Measurements from ENCODE around the gene ZIM2.

The ZIM2 gene

DNA sequence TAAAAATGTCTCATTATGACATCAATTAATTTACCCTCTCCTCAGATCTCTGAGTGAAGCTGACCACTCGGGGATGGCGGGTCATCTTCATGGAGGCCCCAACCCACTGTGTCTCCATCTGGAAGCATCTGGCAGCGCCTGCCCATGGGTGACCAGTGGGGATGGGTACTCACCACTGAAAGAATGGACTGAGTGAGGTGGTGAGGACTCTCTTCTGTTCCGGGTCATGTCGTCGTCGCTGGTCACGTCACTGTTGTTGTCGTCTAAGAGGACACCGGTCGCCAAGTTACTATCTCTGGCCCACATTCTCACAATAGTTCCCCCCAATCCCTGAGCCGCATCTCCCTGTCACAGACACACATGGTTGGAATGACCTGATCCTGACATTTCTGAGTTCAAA is 17.1 kb downstream of the ZIM2 start:
- POLR2A ChIA-PET, result no interaction called here
- Histone ChIP-seq H3K9me3 (ENCODE audit: control insufficient read depth, insufficient read depth, low read depth, low read length) (no peaks in the 10 kb centered on the region; the same call in 1 of the 2 replicates), H3K27ac (ENCODE audit: extremely low read depth, low read depth, low read length) (no peak overlapping the region), H3K4me3 (ENCODE audit: low read depth, low read length) (no peak overlapping the region), H3K4me1 (ENCODE audit: control insufficient read depth, insufficient read depth, low read length) (no peaks in the 10 kb centered on the region), H3K36me3 (ENCODE audit: control insufficient read depth in 2 of 2, insufficient read depth in 1 of 2, low read length in 2 of 2) (no peaks in the 10 kb centered on the region)
- CTCF ChIA-PET, result no interaction called here
- TF ChIP-seq ZNF514 (tag by site-specific recombination; IDR thresholded peaks at IDR 0.05) (no peak), ZNF155 (tag by site-specific recombination; IDR thresholded peaks at IDR 0.05) (no peak)

DNA sequence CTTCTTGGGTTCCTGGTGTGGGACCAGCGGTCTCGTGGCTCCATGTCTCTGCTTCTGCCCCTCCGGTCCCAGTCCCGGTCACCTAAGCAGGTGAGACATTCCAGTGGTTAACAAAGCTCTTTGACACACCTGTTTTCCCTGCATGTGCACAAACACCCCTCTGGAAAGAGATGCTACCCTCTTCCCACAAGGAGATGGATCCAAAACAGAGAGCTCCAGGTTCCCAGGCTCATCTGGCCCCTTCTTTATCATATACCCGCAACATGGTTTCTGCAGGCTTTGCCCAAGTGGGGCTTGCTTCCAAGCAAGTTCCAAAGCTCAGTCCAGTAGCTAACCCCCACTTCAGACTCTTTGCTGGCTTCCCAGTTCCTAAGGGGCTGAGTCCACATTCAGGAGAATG is 17.8 kb downstream of the ZIM2 start:
- no peak for TF ChIP-seq MEIS1 (CRISPR knock-in tag; IDR thresholded peaks at IDR 0.05; ENCODE audit: borderline replicate concordance)
- TF ChIP-seq ZNF514 (tag by site-specific recombination; IDR thresholded peaks at IDR 0.05), result no peak
- TF ChIP-seq, protein P1, sequence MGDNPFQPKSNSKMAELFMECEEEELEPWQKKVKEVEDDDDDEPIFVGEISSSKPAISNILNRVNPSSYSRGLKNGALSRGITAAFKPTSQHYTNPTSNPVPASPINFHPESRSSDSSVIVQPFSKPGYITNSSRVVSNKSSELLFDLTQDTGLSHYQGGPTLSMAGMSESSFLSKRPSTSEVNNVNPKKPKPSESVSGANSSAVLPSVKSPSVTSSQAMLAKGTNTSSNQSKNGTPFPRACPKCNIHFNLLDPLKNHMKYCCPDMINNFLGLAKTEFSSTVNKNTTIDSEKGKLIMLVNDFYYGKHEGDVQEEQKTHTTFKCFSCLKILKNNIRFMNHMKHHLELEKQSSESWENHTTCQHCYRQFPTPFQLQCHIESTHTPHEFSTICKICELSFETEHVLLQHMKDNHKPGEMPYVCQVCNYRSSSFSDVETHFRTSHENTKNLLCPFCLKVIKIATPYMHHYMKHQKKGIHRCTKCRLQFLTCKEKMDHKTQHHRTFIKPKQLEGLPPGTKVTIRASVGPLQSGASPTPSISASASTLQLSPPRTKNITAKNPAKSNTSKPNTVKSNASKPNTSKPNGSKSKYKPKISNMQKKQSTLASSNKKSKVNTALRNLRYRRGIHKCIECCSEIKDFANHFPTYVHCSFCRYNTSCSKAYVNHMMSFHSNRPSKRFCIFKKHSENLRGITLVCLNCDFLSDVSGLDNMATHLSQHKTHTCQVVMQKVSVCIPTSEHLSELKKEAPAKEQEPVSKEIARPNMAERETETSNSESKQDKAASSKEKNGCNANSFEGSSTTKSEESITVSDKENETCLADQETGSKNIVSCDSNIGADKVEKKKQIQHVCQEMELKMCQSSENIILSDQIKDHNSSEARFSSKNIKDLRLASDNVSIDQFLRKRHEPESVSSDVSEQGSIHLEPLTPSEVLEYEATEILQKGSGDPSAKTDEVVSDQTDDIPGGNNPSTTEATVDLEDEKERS (tag by site-specific recombination; IDR thresholded peaks at IDR 0.05), result no peak
- TF ChIP-seq, protein P2, sequence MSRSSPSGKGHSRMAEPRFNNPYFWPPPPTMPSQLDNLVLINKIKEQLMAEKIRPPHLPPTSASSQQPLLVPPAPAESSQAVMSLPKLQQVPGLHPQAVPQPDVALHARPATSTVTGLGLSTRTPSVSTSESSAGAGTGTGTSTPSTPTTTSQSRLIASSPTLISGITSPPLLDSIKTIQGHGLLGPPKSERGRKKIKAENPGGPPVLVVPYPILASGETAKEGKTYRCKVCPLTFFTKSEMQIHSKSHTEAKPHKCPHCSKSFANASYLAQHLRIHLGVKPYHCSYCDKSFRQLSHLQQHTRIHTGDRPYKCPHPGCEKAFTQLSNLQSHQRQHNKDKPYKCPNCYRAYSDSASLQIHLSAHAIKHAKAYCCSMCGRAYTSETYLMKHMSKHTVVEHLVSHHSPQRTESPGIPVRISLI (tag by site-specific recombination; IDR thresholded peaks at IDR 0.05), result no peak
- no peak for TF ChIP-seq ZNF701 (tag by site-specific recombination; IDR thresholded peaks at IDR 0.05)
- TF ChIP-seq, protein P3, sequence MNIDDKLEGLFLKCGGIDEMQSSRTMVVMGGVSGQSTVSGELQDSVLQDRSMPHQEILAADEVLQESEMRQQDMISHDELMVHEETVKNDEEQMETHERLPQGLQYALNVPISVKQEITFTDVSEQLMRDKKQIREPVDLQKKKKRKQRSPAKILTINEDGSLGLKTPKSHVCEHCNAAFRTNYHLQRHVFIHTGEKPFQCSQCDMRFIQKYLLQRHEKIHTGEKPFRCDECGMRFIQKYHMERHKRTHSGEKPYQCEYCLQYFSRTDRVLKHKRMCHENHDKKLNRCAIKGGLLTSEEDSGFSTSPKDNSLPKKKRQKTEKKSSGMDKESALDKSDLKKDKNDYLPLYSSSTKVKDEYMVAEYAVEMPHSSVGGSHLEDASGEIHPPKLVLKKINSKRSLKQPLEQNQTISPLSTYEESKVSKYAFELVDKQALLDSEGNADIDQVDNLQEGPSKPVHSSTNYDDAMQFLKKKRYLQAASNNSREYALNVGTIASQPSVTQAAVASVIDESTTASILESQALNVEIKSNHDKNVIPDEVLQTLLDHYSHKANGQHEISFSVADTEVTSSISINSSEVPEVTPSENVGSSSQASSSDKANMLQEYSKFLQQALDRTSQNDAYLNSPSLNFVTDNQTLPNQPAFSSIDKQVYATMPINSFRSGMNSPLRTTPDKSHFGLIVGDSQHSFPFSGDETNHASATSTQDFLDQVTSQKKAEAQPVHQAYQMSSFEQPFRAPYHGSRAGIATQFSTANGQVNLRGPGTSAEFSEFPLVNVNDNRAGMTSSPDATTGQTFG (tag by site-specific recombination; IDR thresholded peaks at IDR 0.05; ENCODE audit: borderline replicate concordance), result no peak
- TF ChIP-seq ZNF175 (tag by site-specific recombination; IDR thresholded peaks at IDR 0.05), result no peak
- Histone ChIP-seq H3K4me3 (ENCODE audit: low read depth, low read length) (no peak overlapping the region), H3K36me3 (ENCODE audit: control insufficient read depth in 2 of 2, insufficient read depth in 1 of 2, low read length in 2 of 2) (no peaks in the 10 kb centered on the region), H3K9me3 (ENCODE audit: control insufficient read depth, insufficient read depth, low read depth, low read length) (no peaks in the 10 kb centered on the region; the same call in 1 of the 2 replicates), H3K4me1 (ENCODE audit: control insufficient read depth, insufficient read depth, low read length) (no peaks in the 10 kb centered on the region), H3K27ac (ENCODE audit: extremely low read depth, low read depth, low read length) (no peak overlapping the region)
- POLR2A ChIA-PET, result no interaction called here
- CTCF ChIA-PET, result no interaction called here

DNA sequence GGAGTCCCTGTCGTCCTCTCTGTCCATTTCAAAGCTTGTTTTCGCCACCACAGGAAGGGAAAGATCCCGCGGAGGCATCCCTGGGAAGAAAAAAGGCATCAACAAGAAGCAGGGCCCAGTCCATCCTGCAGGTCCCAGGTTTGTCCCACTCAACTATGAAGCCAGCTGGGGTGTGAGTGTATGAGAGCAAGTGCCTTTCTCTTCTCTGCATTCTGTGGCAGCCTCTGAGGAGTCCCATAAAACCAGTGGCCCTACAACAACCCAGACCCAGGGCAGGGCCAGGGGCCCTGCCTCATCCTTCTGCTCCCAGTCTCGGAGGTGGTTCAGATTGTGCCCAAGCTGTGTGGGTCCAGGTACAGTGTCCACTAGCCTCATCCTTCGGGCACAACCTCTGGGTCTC is 18.9 kb downstream of the ZIM2 start:
- H3K9me3 ChIP-seq (ENCODE audit: control insufficient read depth, insufficient read depth, low read depth, low read length), result no peaks in the 10 kb centered on the region; the same call in 1 of the 2 replicates
- no peaks in the 10 kb centered on the region for H3K4me1 ChIP-seq (ENCODE audit: control insufficient read depth, insufficient read depth, low read length)
- no peak overlapping the region for H3K27ac ChIP-seq (ENCODE audit: extremely low read depth, low read depth, low read length)
- no peak overlapping the region for H3K4me3 ChIP-seq (ENCODE audit: low read depth, low read length)
- ChIA-PET CTCF (interaction anchor here (0.8 kb wide), 1 partner anchor 10 kb away, joined by 3 read pairs; no protein-coding TSS in a partner anchor), POLR2A (interaction anchor here (0.6 kb wide), 1 partner anchor 393 kb away, joined by 4 read pairs; no protein-coding TSS in a partner anchor)
- H3K36me3 ChIP-seq (ENCODE audit: control insufficient read depth in 2 of 2, insufficient read depth in 1 of 2, low read length in 2 of 2), result no peaks in the 10 kb centered on the region
- TF ChIP-seq, protein P4, sequence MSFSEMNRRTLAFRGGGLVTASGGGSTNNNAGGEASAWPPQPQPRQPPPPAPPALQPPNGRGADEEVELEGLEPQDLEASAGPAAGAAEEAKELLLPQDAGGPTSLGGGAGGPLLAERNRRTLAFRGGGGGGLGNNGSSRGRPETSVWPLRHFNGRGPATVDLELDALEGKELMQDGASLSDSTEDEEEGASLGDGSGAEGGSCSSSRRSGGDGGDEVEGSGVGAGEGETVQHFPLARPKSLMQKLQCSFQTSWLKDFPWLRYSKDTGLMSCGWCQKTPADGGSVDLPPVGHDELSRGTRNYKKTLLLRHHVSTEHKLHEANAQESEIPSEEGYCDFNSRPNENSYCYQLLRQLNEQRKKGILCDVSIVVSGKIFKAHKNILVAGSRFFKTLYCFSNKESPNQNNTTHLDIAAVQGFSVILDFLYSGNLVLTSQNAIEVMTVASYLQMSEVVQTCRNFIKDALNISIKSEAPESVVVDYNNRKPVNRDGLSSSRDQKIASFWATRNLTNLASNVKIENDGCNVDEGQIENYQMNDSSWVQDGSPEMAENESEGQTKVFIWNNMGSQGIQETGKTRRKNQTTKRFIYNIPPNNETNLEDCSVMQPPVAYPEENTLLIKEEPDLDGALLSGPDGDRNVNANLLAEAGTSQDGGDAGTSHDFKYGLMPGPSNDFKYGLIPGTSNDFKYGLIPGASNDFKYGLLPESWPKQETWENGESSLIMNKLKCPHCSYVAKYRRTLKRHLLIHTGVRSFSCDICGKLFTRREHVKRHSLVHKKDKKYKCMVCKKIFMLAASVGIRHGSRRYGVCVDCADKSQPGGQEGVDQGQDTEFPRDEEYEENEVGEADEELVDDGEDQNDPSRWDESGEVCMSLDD (tag by site-specific recombination; IDR thresholded peaks at IDR 0.05), result no peak
- TF ChIP-seq ZNF24 (tag by site-specific recombination; IDR thresholded peaks at IDR 0.05), result no peak
- TF ChIP-seq, protein P5, sequence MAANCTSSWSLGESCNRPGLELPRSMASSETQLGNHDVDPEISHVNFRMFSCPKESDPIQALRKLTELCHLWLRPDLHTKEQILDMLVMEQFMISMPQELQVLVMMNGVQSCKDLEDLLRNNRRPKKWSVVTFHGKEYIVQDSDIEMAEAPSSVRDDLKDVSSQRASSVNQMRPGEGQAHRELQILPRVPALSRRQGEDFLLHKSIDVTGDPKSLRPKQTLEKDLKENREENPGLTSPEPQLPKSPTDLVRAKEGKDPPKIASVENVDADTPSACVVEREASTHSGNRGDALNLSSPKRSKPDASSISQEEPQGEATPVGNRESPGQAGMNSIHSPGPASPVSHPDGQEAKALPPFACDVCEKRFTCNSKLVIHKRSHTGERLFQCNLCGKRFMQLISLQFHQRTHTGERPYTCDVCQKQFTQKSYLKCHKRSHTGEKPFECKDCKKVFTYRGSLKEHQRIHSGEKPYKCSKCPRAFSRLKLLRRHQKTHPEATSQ (tag by site-specific recombination; IDR thresholded peaks at IDR 0.05), result no peak
- TF ChIP-seq FEZF1 (tag by site-specific recombination; IDR thresholded peaks at IDR 0.05), result no peak
- TF ChIP-seq ZNF174 (tag by site-specific recombination; IDR thresholded peaks at IDR 0.05), result no peak
- TF ChIP-seq ZXDB (tag by site-specific recombination; IDR thresholded peaks at IDR 0.05), result no peak
- no peak for TF ChIP-seq ZNF664 (tag by site-specific recombination; IDR thresholded peaks at IDR 0.05)
- TF ChIP-seq ZNF221 (tag by site-specific recombination; IDR thresholded peaks at IDR 0.05; ENCODE audit: borderline replicate concordance), result no peak
- TF ChIP-seq ZNF654 (tag by site-specific recombination; IDR thresholded peaks at IDR 0.05; ENCODE audit: low read depth), result no peak
- no peak for TF ChIP-seq ZNF214 (tag by site-specific recombination; IDR thresholded peaks at IDR 0.05; ENCODE audit: borderline replicate concordance)
- no peak for TF ChIP-seq ZNF514 (tag by site-specific recombination; IDR thresholded peaks at IDR 0.05)
- no peak for TF ChIP-seq ZNF623 (tag by site-specific recombination; IDR thresholded peaks at IDR 0.05)
- TF ChIP-seq ZNF223 (tag by site-specific recombination; IDR thresholded peaks at IDR 0.05), result no peak
- no peak for TF ChIP-seq KLF7 (tag by site-specific recombination; IDR thresholded peaks at IDR 0.05; ENCODE audit: borderline replicate concordance)
